Epithelial cell of proximal tubule (primary cell): ENCODE results near the gene PSKH1. TPM values are rescaled to one million over a fixed set of nuclear protein-coding genes. Genes with fewer than 3 reads are reported as not detected.
"Not testable (repeated sequence)": the region's sequence is repeated elsewhere in the genome, so short reads cannot be mapped to it uniquely, and the experiment has no call there.

ENCODE experiments used
- DNase-seq: peaks from one replicate; pipeline ENCODE4 v3.0.0-alpha.2; 2011; ENCODE audit warnings: low read depth
- H3K4me3 ChIP-seq: 2 replicates; pipeline ENCODE4 v1.5.1; 2011; ENCODE audit warnings: low read depth, mild to moderate bottlenecking, low read length
- total RNA-seq: library from RNA; depleted of rRNA; stranded (reverse); fragments of >200 nt; gene quantifications from 2 replicates; pipeline ENCODE4 v1.2.3, GENCODE V29; 2015
- TF ChIP-seq, protein P1 (sequence below): conservative IDR thresholded peaks from 2 replicates; pipeline ENCODE4 v1.5.1; 2012; ENCODE audit warnings: low read depth, mild to moderate bottlenecking, low read length

Gene PSKH1
- total RNA-seq, 1 donor from 2014 or later, result 6.7 TPM

DNA sequence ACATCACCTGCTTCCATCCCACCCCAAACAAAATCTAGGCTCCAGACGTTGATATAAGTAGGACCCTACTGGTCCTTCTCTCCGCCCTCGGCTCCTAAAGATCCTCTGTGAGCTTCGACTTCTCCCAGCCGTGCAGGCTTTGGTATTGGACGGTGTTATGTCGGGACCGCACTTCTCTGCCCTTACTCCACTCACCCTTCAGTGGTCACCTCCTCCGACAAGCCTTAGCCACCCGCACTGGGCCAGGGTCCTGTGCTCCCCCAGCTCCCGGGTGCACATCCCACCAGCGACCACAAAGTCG, 42.0 kb downstream of the PSKH1 start:
- no peak for DNase-seq
- peak overlapping the region; percentile 77 for H3K4me3 ChIP-seq
- TF ChIP-seq, protein P1, sequence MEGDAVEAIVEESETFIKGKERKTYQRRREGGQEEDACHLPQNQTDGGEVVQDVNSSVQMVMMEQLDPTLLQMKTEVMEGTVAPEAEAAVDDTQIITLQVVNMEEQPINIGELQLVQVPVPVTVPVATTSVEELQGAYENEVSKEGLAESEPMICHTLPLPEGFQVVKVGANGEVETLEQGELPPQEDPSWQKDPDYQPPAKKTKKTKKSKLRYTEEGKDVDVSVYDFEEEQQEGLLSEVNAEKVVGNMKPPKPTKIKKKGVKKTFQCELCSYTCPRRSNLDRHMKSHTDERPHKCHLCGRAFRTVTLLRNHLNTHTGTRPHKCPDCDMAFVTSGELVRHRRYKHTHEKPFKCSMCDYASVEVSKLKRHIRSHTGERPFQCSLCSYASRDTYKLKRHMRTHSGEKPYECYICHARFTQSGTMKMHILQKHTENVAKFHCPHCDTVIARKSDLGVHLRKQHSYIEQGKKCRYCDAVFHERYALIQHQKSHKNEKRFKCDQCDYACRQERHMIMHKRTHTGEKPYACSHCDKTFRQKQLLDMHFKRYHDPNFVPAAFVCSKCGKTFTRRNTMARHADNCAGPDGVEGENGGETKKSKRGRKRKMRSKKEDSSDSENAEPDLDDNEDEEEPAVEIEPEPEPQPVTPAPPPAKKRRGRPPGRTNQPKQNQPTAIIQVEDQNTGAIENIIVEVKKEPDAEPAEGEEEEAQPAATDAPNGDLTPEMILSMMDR, result no peak

DNA sequence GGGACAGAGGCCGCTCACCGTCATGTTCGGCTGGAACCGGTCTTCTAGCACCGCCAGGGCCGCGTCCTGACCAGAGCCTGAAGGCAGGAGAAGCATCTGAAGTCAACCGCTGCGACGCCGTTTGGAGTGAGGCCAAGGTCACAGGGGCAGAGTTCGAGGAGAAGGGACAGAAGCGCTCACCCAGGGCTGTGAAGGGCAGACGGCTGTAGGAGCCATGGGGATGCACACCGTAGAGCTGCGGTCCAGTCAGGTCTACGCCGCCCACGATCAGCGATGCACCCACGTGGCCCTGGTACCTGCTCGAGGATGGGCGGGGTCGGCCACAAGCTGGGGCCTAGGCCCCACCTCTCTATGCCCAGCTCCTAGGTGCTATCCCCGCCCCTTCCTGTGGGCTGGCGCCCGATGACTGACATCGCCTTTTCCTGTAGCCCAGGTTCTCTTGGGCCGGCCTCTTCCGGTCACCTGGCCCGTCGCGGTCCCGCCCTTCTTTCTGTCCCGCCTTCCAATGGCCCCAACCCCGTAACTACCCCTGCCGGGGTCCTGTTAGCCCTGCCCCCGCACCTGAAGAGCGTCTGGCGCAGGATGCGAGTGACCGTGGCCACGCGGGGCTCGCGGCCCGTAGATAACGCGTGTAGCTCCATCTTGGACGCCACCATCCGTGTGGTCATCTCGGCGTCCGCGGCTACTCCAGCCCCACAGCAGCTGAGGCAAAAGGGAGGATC, 42.5 kb downstream of the PSKH1 start:
- TF ChIP-seq, protein P1, result no peak
- H3K4me3 ChIP-seq, result peak overlapping the region; percentile 77
- DNase-seq, result peak; percentile 56

DNA sequence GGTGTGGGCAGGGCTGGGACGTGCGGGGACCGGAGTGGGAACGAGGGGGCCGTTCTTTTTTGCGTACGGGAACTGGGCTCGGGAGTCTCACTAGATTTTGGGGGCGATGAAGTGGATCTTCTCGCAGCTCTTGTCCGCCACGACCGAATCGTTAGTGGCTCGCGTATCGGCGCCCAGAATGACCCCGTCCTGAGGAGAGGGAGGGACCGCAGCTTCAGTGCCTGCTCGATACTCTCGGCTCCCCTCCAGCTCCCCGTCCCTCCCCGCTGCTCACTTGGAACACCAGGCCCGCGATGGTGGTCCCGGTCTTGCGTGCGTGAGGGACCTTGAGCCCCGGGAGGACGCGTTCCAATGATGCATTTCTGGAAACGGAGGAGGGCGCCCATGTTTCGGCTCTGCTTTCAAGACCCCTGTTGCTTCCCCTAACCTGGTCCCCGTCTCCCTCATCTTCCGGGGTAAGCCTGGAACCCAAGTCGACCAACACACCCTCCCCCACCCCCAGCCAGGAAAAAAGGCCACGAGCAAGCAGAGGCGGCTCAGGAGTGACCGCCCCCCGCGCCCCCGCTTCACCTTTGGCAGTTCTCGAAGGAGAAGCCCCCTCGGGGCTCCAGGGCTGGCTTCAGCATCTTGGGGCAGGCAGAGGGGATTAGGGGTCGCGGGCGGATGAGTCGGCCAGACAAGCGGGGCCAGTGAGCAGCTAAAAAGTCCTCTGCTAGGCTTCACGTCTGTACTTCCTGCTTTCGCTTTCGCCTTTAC, 43.2 kb downstream of the PSKH1 start, which contains the start of gene PSMB10:
Gene PSMB10 (minus strand): TSS at position 727 of the 756 bp plus-strand sequence. CDS start 101 bp downstream, at position 626.
- peak within 1 kb of the TSS; percentile 77 for H3K4me3 ChIP-seq
- DNase-seq, result no peak
- TF ChIP-seq, protein P1, result no peak

DNA sequence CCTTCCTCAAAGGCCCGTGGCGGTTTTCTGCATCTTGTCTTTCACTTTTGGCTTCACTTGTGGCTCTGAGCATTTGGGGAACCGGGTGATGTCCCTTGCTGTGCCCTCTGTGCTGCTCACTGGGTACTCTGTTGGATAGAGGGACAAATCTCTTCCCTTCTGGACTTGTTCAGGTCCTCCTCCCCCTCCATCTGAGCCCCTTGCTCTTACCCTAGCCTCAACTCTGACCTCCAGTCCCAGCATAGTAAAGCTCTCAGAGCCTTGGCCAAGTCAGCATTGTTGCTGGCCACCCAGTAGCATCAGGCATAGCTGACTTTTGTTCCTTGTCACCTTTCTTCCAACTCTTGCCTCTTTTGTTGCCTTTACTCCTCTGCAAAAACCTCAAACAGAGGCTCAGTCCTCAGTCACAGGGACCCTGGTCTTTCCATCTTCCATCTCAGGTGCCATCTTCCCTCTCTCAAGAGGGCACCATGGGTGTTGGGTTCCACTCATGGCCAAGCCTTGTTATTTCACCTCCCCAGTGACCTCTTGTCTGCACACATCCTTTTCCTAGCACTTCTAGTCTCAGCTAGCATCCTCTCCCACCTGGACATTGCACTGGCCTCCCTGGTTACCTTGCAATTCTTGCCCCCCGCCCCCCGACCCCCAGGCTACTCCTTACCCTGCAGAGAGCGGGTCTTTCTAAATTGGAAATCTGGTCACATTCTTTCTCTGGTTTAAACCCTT, 44.0 kb downstream of the PSKH1 start:
- no peak for DNase-seq
- peak overlapping the region; percentile 77 for H3K4me3 ChIP-seq
- TF ChIP-seq, protein P1, result no peak

DNA sequence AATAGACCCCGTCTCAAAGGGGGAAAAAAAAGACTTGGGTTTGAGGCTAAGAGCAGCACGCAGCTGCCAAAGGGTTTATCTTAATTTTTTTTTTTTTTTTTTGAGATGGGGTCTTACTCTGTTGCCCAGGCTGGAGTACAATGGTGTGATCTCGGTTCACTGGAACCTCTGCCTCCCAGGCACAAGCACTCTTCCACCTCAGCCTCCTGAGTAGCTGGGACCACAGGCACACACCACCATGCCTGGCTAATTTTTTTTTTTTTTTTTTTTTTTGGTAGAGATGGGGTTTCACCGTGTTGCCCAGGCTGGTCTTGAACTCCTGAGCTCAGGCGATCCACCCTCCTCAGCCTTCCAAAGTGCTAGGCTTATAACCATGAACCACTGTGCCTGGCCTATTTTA, 44.7 kb downstream of the PSKH1 start:
- DNase-seq, H3K4me3 ChIP-seq: not testable (repeated sequence)

DNA sequence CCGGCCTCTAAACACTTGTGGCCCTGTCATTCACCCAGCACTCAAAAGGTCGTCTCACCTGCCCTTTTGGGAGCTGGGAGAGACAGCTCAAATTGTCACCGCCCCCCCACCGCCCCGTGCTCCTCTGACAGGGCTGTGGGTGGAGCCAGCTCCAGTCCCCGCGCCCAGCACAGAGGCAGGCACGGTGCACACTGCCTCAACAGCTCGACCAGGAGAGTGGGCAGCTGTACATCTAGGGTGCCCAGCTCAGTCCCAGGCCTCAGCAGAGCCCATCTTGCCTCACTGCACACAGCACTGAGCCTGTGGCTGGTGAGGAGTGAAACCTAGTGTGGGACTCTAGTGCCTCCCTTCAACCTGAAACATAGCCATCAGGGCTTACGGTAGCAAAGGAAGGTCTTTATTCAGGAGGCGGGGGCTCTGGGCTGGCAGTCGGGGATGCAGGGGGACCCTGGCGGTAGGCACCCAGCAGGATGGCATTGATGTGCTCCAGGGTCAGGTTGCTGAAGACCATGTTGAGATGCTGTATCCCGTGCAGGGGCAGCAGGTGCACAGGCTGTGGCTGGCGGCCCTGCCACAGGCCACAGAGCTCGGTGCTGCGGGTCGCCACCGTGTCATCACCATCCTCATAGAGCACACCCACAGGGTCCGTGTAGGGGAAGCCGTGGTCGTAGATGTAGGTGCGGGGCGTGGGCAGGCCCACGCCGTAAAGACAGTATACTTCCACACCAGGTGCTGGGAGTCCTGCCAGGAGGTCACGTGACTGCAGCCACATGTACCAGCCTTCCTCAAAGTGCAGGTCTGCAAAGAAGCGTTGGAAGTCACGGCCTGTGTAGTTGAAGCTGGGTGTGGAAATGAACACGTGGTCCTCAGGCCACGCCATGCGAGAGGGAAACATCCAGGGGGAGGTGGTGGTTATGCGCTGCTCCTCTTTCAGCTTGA, 46.7 kb downstream of the PSKH1 start:
- TF ChIP-seq, protein P1, result no peak
- H3K4me3 ChIP-seq, result no peak overlapping the region
- DNase-seq, result no peak
